ENCODE measurements around the gene RASEF.

DNA sequence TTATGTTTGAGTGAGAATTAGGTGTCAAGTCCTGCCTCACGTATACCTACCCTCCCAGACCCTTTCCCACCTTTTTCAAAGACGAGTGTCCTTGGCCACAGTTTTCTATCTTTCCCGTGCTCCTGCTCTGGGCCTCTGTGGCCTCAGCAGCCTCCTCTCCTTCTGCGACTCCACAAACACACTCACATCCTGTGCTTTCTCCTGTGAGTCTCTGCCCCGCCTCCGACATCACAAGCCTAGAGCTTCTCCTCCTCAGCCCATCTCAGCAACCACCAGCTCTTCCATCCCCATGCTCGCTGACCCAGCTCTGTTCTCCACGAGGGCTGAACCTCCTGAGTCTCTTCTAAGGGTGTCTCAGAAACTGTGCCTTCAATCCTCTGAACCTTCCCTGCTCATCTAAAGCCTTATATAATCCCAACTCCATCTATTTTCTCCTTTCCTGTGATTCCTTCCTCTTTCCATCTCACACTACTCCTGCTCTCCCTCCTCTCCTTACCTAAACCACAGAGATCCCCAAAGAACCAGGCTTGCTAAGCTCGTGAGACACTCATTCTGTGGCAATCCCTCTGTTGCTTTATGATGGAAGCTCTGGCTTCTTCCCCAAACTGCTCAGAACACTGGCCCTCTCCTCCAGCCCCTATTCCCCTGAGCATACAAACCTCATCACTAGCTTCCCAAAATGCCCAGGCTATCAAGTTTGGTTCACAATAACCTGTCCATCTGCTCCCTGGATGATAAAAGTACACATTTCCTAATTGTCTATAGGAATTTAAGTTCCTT, 55.2 kb downstream of the RASEF start:
- TF ChIP-seq, protein P1, sequence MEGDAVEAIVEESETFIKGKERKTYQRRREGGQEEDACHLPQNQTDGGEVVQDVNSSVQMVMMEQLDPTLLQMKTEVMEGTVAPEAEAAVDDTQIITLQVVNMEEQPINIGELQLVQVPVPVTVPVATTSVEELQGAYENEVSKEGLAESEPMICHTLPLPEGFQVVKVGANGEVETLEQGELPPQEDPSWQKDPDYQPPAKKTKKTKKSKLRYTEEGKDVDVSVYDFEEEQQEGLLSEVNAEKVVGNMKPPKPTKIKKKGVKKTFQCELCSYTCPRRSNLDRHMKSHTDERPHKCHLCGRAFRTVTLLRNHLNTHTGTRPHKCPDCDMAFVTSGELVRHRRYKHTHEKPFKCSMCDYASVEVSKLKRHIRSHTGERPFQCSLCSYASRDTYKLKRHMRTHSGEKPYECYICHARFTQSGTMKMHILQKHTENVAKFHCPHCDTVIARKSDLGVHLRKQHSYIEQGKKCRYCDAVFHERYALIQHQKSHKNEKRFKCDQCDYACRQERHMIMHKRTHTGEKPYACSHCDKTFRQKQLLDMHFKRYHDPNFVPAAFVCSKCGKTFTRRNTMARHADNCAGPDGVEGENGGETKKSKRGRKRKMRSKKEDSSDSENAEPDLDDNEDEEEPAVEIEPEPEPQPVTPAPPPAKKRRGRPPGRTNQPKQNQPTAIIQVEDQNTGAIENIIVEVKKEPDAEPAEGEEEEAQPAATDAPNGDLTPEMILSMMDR (IDR thresholded peaks at IDR 0.05; ENCODE audit: low read depth, low read length), result no peak
- no peak for TF ChIP-seq POLR2A (IDR thresholded peaks at IDR 0.05; ENCODE audit: extremely low read depth, insufficient read length)

Measured in NB4 (cell line).